HepG2 (cell line): ENCODE results near the gene RPS10. TPM values are rescaled to one million over a fixed set of nuclear protein-coding genes. Genes with fewer than 3 reads are reported as not detected.

ENCODE experiments used
- ATAC-seq: fragments of 200-7000 bp; cut with Tn5 transposase; 3 replicates; pipeline ENCODE4 v1.9.1; 2020; ENCODE audit warnings: mild to moderate bottlenecking, moderate library complexity
- BruUV-seq: library from RNA; stranded (reverse); fragments of 400-500 nt; replicated peaks from 2 replicates; lab custom pipeline; 2021; lab: Mats Ljungman, UMichigan
- CTCF ChIA-PET: fragments of 300-600 bp; formaldehyde crosslinking; extraction: SDS; loops from one replicate; lab custom pipeline; 2021; ENCODE audit warnings: low total read pairs, inconsistent platforms, low intra/inter-chr PET ratio; lab: Yijun Ruan, JAX
- POLR2A ChIA-PET: fragments of 350-600 bp; sonication (Branson Sonifier 250); formaldehyde crosslinking; loops from one replicate; lab custom pipeline; 2020; ENCODE audit warnings: antibody characterized with exemption, inconsistent platforms; lab: Yijun Ruan, JAX
- DNase-seq: peaks from one replicate; pipeline ENCODE4 v3.0.0-alpha.2; 2015; ENCODE audit warnings: low spot score
- FAIRE-seq: peaks from 3 replicates; lab custom pipeline; 2011; peaks lifted over from hg19 to GRCh38; lab: Jason Lieb, UNC
- H2AFZ ChIP-seq: one replicate; pipeline ENCODE4 v1.6.1; 2011; ENCODE audit warnings: low read length, inconsistent platforms
- H3K27ac ChIP-seq: fragments of 300-600 bp; 3 replicates; pipeline ENCODE4 v1.8.0; 2011; ENCODE audit warnings: mixed run types, mild to moderate bottlenecking, mixed read lengths, low read length, inconsistent platforms; ENCODE audit not compliant: insufficient read depth; ENCODE audit errors: extremely low read length
- H3K27me3 ChIP-seq, 2 experiments: fragments of 200-600 bp in 1 of 2; 2 replicates in 1 of 2; 3 replicates in 1 of 2; pipeline versions ENCODE4 v1.6.0 to v1.8.0; 2011; ENCODE audit warnings: low read length in 2 of 2, mild to moderate bottlenecking in 2 of 2, moderate library complexity in 2 of 2, inconsistent platforms in 1 of 2; ENCODE audit not compliant: insufficient read depth in 2 of 2, control insufficient read depth in 1 of 2
- H3K36me3 ChIP-seq, 2 experiments: fragments of 200-600 bp in 1 of 2; replicated peaks in 1 of 2; 2 replicates in 1 of 2; 3 replicates in 1 of 2; pipeline versions ENCODE4 v1.5.1 to v1.8.0; 2011; ENCODE audit warnings: low read length in 2 of 2, inconsistent platforms in 1 of 2; ENCODE audit not compliant: insufficient read depth in 2 of 2, control insufficient read depth in 1 of 2
- H3K4me1 ChIP-seq: 2 replicates; pipeline ENCODE4 v1.5.1; 2012; ENCODE audit warnings: low read length, inconsistent platforms; ENCODE audit not compliant: insufficient read depth
- H3K4me2 ChIP-seq: 2 replicates; pipeline ENCODE4 v1.6.0; 2011; ENCODE audit warnings: low read depth, low read length, inconsistent platforms
- H3K4me3 ChIP-seq, 3 experiments: fragments of 200-600 bp in 1 of 3; sonication (generic), shearing (Covaris generic) in 1 of 3; replicated peaks in 1 of 3; 2 replicates each; pipeline ENCODE4 v1.5.1; 2011 to 2016; ENCODE audit warnings: low read length in 3 of 3, inconsistent platforms in 2 of 3, low read depth in 2 of 3, mild to moderate bottlenecking in 2 of 3, control low read depth in 1 of 3, mixed read lengths in 1 of 3; ENCODE audit not compliant: insufficient read depth in 1 of 3
- H3K79me2 ChIP-seq: one replicate; pipeline ENCODE4 v1.6.1; 2011; ENCODE audit warnings: low read length, inconsistent platforms; ENCODE audit not compliant: insufficient read depth
- H3K9ac ChIP-seq: 2 replicates; pipeline ENCODE4 v1.6.0; 2011; ENCODE audit warnings: mild to moderate bottlenecking, low read depth, low read length, inconsistent platforms; ENCODE audit not compliant: insufficient read depth
- H3K9me3 ChIP-seq: 2 replicates; pipeline ENCODE4 v1.5.1; 2012; ENCODE audit warnings: mild to moderate bottlenecking, low read length
- H4K20me1 ChIP-seq: 2 replicates; pipeline ENCODE4 v1.6.0; 2011; ENCODE audit warnings: inconsistent platforms, mild to moderate bottlenecking, low read length, moderate library complexity; ENCODE audit not compliant: insufficient read depth
- ARID4A ChIP-seq: sonication (generic); formaldehyde crosslinking; IDR thresholded peaks from 2 replicates; pipeline ENCODE4 v1.5.0; 2020; ENCODE audit warnings: mild to moderate bottlenecking, missing genetic modification reagents, borderline replicate concordance
- HNF1B ChIP-seq: sonication (generic); formaldehyde crosslinking; IDR thresholded peaks from 2 replicates; pipeline ENCODE4 v1.5.1; 2020; ENCODE audit warnings: mild to moderate bottlenecking, moderate library complexity, missing genetic modification reagents
- ZBTB7B ChIP-seq: sonication (generic); formaldehyde crosslinking; IDR thresholded peaks from 2 replicates; pipeline ENCODE4 v1.4.0; 2020; ENCODE audit warnings: missing genetic modification reagents
- WGBS: methylation state at CpG from one replicate; pipeline ENCODE4 v1.1.6; 2017; ENCODE audit warnings: low lambda C conversion rate; 5-methylcytosine and 5-hydroxymethylcytosine counted together
- in situ Hi-C: cut with HindIII; loops from 2 replicates; pipeline ENCODE4 v1.10.0; 2017; ENCODE audit warnings: low pct_unique_long_range_greater_than_20kb; ENCODE audit not compliant: extremely low pct_ligation_motif_present
- intact Hi-C: fragments of 100-400 bp; cut with micrococcal nuclease; formaldehyde crosslinking; loops from one replicate; pipeline ENCODE4 v1.10.0; 2022; ENCODE audit not compliant: unreplicated experiment
- polyA plus RNA-seq, 8 experiments: library from polyadenylated mRNA; depleted of rRNA in 3 of 8; stranded (reverse) in 7 of 8; unstranded in 1 of 8; fragments of >200 nt; fragmentation: Illumina TruSeq in 4 of 8; extraction: Trizol in 4 of 8; gene quantifications; 2 replicates each; pipeline versions ENCODE4 v1.2.1 to v1.2.3, GENCODE V29; 2011 to 2016; ENCODE audit warnings: low read depth in 4 of 8, missing spikeins in 1 of 8, mixed read lengths in 1 of 8; ENCODE audit not compliant: insufficient read depth in 1 of 8
- total RNA-seq, 5 experiments: library from RNA; depleted of rRNA; stranded (reverse); fragments of >200 nt; fragmentation: Illumina TruSeq; extraction: Trizol; gene quantifications; 2 replicates each; pipeline ENCODE4 v1.2.3, GENCODE V29; 2016; ENCODE audit warnings: low read depth in 1 of 5

The RPS10 gene
- total and polyA plus RNA-seq, 2 of the 13 experiments (the other 11 are each of a cell fraction or from before 2014, with no cell fraction given) = 2,909 to 4,648 TPM

GRCh38 chr6:34457382-34457741, 31.5 kb upstream of the RPS10 start:
- ChIA-PET POLR2A (interaction anchor here (0.7 to 2.6 kb wide), 4 partner anchors 21 to 208 kb away, joined by 3 to 20 read pairs (median 8); partner anchors contain the start of genes RPS10 and SMIM29), CTCF (no interaction called here)
- peak; percentile 15 for DNase-seq
- in situ Hi-C loops (no loop called here), intact Hi-C loops (no loop called here)
- H3K4me2 ChIP-seq = peak overlapping the region; percentile 84
- H3K9ac ChIP-seq = peak overlapping the region; percentile 3; the same call in 1 of the 2 replicates
- peak; percentile 1; the same call in 1 of the 2 replicates for TF ChIP-seq HNF1B (CRISPR knock-in tag)
- no peak for TF ChIP-seq ZBTB7B
- TF ChIP-seq ARID4A = 0 out of 2 replicates have a peak, but pooled peaks have one; percentile 12
- H3K36me3 ChIP-seq = no peaks in the 10 kb centered on the region
- no peak overlapping the region for H2AFZ ChIP-seq
- no peak for FAIRE-seq
- H4K20me1 ChIP-seq = no peaks in the 10 kb centered on the region
- H3K4me1 ChIP-seq = peaks cover 46% of the 10 kb centered on the region
- ATAC-seq = peak; percentile 39
- no peaks in the 10 kb centered on the region for H3K79me2 ChIP-seq
- BruUV-seq = no TSS peak
- WGBS = no CpG with 5 or more reads among the region's 2 CpGs
- peaks cover under 1 to 4% of the 10 kb centered on the region in 2 experiments; a peak in 1 of 5 replicates for H3K27me3 ChIP-seq
- no peaks in the 10 kb centered on the region for H3K9me3 ChIP-seq
- H3K4me3 ChIP-seq = peak overlapping the region; percentile 44 to 69 (median 47); a peak in 4 of 6 replicates
- H3K27ac ChIP-seq = no peak overlapping the region
